Nucleus accumbens (tissue), 56 donors: ENCODE measurements around the gene AP2B1.
"Not testable (repeated sequence)": the region's sequence is repeated elsewhere in the genome, so short reads cannot be mapped to it uniquely, and the experiment has no call there.

ENCODE experiments used
- DNase-seq, 56 donors: peaks; one replicate each; lab custom pipeline; 2025; lab: John Stamatoyannopoulos, UW

Gene AP2B1

DNA sequence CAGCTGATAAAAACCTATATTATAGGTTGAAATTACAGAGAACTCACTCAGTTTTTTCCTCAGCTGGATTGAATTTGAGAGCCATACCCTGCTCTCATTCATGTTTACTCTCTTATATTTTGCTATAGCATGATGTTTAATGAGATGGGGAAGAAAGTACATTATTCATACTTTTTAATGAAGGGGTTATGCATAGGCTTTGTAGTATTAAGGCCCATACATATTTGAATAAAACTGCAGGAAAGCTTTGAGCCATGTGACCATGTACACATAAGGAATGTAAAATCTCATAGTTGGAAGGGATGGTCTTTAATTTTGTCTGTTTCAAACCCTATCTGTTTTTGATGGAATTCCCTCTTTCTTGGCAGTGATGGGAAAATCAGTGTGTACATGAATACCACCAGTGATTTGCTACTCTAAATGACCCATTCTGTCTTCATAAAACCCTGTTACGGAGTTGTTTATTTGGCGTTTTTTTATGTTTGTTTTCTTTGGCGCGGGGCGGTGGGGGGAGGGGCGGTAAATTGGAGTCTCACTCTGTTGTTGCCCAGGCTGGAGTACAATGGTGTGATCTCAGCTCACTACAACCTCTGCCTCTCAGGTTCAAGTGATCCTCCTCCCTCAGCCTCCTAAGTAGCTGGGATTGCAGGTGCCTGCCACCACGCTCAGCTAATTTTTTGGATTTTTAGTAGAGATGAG lies 105.5 kb downstream of the AP2B1 start:
- DNase-seq, result no peak

DNA sequence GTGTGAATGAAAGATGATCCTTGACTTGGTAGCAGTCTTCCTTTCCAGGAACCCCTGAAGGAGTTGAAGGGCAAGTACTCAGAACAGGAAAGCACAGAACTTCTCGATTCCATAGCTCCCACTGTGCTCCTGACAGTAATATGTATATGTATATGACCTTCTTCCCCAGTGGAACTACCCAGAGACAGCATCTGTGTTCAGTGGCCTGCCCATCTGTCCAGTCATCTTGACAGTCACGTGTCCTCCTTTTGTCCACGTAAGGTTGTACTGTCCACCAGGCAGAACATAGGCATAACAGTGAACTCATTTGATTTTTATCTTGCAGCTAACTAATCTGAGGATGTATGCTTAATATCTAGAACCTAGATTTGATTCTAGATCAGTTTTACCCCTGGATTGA lies 106.5 kb downstream of the AP2B1 start:
- DNase-seq, result no peak

DNA sequence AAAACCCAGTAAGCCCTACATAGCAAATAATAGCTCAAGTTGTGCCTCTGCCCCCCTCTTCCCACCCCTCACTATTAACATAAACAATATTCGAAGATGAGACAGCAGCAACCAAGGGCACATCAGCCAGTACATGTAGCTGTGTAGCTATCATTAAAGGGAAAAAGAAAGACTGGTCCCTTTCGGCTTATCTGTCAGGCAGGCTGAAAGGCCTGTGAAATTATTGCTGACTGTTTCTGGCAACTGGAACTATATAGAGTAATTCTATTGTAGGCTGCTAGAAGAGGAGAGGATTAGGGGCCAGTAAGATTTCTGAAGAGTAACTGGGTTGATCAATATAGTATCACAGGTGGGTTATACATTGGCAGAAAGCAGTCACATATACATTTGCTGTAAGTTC lies 107.8 kb downstream of the AP2B1 start:
- DNase-seq, result no peak

DNA sequence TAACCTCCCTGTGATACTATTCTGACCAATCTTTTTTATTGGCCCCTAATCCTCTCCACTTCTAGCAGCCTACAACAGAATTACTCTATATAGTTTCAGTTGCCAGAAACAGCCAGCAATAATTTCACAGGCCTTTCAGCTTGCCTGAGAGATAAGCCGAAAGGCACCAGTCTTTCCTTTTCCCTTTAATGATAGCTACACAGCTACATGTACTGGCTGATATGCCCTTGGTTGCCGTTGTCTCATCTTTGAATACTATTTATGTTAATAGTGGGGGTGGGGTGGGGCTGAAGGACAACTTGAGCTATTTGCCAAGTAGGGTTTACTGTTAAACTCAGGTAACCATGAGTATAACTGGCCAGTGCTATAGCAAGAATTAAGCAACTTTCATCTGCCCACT lies 108.5 kb downstream of the AP2B1 start:
- no peak for DNase-seq

DNA sequence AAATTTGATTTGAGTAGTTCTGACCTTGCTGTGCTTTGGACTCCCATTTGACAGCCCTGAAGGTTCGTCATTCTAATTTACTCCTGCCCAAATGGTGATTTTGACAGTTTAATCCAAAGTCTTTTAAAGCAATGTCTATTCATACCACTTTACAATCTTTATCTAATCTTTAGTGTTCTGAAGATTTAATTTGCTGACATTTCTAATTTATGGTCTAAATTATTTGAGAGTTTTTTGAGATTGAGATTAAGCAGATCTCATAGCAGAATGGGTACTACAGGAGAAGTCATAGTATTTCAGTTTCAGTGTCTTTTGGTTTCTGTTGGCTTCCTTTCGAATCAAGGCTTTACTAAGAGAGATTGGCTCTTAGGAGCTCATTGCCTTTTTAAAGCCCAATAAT lies 111.7 kb downstream of the AP2B1 start:
- no peak for DNase-seq

DNA sequence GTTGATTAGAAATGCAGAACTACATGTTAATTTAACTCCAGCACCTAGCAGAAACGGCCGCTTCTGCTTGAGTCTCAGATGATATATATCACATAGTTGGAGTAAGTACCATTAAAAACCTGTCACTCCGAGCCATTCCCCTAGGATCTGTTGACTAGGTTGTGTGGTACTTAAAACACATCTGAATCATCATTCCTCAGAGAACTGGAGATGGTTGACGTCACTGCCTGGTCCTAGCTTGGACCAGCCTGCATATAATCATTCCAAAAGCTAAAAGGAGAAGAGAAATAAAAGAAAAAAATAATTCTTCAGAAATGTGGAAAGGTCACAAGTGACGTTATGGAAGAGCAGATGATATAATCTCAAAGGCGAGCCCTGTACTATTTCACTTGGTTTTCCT lies 113.0 kb downstream of the AP2B1 start:
- DNase-seq, result no peak

DNA sequence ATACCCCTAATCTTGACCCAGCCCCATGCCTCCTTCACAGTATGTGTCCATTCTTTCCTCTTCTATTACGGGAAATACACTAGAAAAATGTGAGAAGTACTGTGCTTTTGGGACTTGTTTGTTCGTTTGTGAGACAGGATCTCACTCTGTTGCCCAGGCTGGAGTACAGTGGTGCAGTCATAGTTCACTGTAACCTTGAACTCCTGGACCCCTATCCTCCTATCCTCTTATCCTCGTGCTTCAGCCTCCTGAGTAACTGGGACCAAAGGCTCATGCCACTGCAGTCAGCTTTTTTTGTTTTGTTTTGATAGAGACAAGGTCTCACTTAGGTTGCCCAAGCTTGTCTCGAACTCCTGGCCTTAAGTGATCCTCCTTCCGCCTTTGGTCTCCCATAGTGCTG lies 114.4 kb downstream of the AP2B1 start:
- DNase-seq, result no peak

DNA sequence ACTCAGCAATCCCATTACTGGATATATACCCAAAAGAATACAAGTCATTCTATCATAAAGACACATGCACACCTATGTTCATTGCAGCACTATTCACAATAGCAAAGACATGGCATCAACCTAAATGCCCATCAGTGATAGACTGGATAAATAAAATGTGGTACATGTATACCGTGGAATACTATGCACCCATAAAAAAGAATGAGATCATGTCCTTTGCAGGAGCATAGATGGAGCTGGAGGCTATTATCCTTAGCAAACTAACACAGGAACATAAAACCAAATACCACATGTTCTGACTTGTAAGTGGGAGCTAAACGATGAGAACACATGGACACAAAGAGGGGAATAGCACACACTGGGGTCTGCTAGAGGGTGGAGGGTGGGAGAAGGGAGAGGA lies 116.2 kb downstream of the AP2B1 start:
- DNase-seq, result not testable (repeated sequence)

DNA sequence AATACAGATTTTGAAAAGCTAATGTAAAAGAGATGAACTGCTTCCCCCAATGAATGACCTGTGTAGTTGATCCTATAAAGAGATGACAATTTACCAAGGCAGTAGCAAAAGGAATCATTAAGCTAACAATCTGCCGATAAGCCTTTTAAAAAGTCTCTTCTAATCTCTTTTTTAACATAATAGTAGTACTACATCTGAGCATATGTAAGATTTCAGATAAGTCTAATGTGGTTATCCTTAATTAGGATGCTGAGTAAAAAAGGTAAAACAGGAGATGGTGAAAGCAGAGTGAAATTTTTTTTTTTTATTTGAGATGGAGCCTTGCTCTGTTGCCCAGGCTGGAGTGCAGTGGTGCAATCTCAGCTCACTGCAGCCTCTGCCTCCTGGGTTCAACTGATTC lies 118.1 kb downstream of the AP2B1 start:
- DNase-seq, result no peak

DNA sequence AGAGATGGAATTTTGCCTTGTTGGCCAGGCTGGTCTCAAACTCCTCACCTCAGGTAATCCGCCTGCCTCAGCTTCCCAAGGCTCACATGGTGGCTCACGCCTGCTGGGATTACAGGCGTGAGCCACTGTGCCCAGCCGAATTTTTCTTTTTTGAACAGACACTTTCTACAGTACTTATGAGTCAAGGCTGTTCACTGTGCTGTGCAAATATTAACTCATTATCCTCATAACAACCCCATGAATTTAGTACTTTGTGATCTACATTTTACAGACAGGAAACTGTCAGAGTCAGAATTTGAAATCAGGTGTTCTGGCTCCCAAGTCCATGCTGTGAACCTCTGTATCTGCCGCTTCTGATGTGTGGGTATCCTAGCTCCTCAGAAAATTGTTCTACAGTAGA lies 118.6 kb downstream of the AP2B1 start:
- no peak for DNase-seq

DNA sequence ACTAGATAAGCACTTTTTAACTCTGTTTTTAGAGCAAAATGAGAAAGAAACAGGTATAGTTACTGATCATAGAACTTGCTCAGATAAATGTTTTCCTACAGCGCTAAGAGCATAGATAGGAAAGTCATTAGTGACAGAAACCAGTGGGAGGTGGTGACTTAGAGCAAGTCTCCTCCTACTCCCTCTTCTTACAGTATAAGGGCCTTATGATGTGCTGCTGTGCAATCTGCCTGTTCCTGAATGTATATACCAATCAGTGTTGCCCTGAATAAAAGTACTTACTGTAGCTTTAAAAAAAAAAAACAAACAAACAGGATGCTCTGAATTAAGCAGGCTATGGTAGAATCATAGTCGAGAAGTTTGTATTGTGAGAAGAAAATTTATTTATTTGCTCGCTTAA lies 121.0 kb downstream of the AP2B1 start:
- no peak for DNase-seq

DNA sequence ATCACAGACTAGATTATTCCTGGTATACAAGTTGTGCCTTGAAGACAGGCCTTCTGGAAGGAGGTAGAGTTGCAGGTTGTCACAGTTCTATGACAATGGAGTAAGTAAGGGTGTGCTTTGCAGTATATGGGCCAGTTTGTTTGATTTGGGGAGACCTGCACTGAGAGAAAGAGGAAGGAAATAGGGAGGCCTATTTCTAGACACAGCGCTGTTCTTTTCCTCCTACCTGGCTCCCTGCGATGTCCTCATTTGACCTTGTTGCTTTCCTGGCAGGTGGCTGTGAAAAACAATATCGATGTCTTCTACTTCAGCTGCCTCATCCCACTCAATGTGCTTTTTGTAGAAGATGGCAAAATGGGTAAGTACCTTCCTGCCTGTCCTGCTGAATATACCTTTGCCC lies 121.8 kb downstream of the AP2B1 start:
- DNase-seq, result no peak

DNA sequence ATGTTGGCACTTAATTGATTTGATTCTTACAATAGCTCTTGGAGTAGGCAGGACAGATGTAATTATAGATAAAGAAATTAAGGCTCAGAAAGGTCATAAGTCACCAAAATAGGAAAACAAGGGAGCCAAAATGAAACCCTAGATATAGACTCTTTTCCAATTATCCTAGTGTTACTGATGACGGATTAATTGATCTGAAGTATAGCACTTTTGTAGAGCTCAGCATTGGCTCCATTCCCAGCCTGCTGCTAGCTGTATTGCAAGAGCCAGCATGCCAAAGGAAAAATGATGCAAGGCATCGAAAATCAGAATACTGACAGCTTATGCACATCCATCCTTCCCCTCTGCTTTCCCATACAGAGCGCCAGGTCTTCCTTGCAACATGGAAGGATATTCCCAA lies 122.8 kb downstream of the AP2B1 start:
- DNase-seq, result no peak

DNA sequence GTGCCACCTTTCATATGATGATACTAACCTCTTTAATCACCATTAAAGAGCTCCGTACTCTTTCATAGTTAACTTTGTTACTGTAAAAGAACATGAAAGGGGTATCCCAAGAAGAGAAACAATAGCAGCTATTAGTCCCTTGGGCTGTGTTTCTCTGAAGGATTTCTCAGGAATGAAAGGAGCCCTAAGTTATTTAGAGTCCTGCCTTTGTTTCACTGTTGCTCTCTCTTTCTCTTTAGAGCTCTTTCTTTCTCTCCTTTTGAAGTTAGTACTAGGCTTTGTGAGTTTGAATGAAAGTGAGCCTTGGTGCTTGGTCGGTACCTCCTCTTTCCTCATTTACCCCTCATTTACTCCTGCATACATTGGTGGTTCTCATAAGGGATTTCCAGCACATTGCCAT lies 123.8 kb downstream of the AP2B1 start:
- DNase-seq, result no peak

DNA sequence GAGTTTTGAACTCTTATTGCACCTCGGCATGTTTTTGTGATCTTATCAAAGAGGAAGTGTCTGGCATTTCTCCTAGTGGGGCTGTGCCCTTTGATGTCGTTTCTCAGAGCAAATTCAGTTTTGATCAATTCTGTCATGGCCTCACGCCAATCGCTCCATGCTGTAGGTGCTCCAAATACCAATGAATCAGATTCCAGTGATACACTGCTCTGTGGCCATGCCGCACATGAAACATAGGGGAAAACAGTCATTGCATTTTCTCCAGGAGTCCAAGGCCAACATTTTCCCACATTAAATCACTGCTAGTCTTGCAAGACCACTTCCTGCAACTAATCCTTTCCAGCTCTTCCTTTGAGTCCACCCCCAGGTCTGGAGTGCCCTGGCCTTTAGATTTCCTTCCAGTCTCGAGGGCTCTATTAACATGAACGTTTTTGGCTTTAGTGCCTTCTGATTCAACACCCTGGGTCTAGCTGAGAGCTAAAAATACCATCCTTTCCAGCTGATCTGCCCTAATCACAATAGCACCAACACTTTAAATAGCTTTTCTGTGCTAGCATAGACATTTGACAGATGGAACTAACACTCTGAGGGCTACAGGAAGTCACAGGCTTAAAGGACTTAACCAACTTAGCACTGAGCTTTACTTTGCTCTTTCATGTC lies 126.1 kb downstream of the AP2B1 start:
- DNase-seq, result no peak

DNA sequence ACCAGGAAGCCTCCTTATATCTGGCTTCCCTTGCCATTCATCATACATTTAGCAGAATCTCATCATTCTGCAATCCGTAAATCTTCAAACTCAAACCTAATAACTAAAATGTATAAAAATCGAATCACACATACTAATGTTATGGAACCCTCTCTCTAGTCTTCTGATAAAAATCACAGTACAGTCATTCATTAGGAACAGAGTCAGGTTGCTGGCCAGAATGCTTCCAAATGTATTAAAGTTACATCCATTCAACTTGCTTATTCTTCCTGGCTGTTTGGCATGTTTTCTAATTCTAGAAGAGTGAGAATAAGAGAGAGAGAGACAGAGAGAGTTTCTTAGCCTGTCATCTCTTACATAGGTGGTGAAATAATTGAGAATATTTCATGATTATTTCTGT lies 127.9 kb downstream of the AP2B1 start:
- no peak for DNase-seq

DNA sequence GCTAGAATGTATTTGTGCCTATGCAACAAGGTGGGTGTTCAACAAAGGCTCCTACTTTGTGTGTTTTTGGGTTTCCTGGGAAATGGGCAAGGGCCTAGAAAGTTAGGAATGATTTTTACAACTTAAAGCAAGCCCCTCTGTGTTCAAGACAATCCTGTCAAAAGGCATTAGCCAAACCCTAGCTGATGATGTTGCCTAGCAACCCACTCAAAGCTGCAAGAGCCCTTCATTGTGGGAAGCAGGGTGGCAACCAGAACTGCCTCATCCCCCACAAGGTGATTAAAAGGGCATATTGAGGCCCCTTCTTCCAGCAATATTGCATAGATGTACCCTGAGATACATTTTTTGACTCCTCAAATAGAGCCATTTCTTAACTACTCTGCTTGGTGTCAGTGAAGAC lies 128.3 kb downstream of the AP2B1 start:
- DNase-seq, result peak in 10 of 56 donors; percentile 6 to 59 (median 22)

DNA sequence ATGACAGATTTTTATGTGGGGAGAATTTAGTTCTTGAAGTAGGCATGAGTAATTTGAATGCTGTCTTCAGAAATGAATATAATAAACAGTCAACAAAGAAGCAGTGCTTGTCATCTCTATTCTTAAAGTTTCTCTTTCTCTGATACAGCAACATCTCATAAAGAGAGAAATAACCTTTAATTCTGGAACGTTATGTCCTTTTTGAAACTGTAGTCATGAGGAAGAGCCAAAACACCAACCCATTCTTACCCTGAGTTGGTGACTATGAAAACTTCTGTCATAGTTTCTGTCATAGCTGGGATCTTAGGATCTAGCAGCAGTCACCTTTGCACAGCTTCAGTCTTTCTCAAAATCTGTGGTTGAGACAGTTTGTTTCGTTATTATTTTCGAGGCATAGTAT lies 129.1 kb downstream of the AP2B1 start:
- DNase-seq, result no peak

DNA sequence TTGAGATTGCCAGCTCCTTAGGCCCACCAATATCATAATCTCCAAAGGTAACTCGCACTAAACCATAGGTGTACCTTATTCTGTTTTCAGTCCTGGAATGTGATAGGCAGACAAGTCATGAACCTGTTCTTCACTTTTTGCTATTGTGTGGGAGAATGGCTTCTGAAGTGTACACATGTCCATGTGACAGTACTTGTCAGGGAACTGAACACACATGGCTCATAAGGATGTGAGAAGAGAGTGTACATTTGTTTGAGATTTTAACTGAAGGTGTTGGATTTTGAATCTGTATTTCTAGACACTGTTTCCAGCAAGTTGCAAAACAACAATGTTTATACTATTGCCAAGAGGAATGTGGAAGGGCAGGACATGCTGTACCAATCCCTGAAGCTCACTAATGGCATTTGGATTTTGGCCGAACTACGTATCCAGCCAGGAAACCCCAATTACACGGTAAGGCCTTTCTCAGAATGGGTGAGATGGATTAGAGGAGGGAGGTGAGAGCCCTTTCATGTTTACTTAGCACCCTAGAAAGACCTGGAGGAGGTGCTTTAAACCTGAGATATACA lies 129.9 kb downstream of the AP2B1 start:
- DNase-seq, result no peak

DNA sequence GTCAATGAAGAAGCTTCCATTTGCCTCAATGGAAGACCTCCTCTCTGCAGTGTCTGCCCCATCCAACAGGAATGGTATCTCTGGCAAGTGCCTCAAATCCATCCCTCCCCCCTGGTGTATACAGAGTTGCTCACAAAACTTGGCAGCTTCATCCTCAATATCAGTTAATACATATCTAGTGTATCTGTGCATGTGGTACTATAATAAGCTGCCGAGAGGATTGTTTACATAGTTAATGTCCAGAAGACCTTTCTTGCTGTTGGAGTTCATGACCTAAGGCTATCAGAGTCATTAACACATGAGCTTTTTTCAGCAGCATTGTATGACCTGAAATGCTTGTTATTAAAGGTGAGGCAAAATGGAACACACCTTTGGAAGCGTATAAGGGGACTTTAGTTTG lies 130.4 kb downstream of the AP2B1 start:
- no peak for DNase-seq

DNA sequence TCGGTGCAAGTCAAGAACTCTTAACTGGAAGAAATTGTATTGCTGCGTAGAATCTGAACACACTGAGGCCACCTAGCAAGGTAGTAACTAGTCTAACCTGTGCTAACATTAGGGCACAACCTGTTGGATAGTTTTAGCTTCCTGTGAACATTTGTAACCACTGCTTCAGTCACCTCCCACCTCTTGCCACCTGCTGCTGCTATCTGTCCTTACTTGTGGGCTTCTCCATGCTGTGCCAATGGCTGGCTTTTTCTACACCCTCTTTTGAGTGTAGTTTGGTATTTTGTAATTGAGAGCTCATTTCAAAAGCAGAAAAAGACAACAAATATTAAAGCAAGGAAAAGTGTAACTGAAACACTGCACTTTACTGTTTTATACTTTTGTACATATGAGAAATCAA lies 136.6 kb downstream of the AP2B1 start:
- DNase-seq, result no peak

DNA sequence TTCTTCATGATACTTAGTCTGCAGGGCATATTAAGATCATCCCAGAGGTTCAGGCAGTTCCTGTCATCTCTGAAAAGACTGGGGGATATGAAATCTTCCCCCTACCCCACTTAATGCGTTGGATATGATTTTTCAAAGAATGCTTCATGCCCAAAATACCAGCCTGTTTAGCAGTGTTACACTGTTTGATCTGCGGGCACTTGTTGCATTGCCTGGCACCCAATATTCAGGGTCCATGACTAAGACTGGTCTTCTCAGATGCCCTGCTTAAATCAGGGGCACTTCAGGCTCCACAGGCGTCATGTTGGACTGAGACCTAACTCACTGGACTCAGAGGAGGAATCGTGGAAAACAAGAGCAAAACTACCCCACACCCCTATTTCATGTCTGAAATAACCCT lies 137.9 kb downstream of the AP2B1 start:
- DNase-seq, result no peak

DNA sequence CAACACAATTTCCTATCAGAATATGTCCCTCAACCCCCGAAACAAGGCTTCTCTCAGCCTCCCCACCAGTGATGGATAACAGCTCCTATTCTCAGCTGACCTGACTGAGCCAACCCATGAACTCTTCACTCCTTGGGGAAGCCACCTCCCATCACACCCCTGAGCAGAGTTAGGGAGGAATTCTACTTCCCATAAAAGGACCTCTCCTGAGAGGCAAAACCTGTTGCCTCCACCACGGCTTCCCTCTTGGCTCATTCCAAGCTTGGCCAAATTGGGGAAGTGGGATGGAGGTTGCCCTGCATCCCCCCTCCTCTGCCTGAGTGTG lies 138.6 kb downstream of the AP2B1 start:
- DNase-seq, result no peak
